Measurements from ENCODE around the gene MAP3K12. TPM values are rescaled to one million over a fixed set of nuclear protein-coding genes. Genes with fewer than 3 reads are reported as not detected.
A peak's percentile ranks its signal among the peaks of the same experiment; 100 is the strongest.

MAP3K12 gene
- total and polyA plus RNA-seq, 2 experiments from 2014 or later, result 6.6 to 17.9 TPM

- TF ChIP-seq CTCF (conservative IDR thresholded peaks at IDR 0.05; ENCODE audit: low read depth in 2 of 2) (no peak), REST (IDR thresholded peaks at IDR 0.05; ENCODE audit: unreplicated experiment) (no peak), ZNF462 (CRISPR knock-in tag; IDR thresholded peaks at IDR 0.05) (no peak), EZH2phosphoT487 (IDR thresholded peaks at IDR 0.05; ENCODE audit: unreplicated experiment) (no peak), EZH2 (IDR thresholded peaks at IDR 0.05; ENCODE audit: low read depth, unreplicated experiment) (no peak), ETS1 (IDR thresholded peaks at IDR 0.05) (no peak), CREB1 (CRISPR knock-in tag; IDR thresholded peaks at IDR 0.05; ENCODE audit: low read depth) (no peak), JUNB (IDR thresholded peaks at IDR 0.05; ENCODE audit: unreplicated experiment) (no peak), ZNF331 (CRISPR knock-in tag; IDR thresholded peaks at IDR 0.05; ENCODE audit: low read depth) (no peak), POLR2AphosphoS5 (IDR thresholded peaks at IDR 0.05; ENCODE audit: low read depth) (no peak), ZNF114 (CRISPR knock-in tag; IDR thresholded peaks at IDR 0.05) (no peak)
- Histone ChIP-seq H4K20me1 (replicated peaks; ENCODE audit: insufficient read depth) (peaks cover 64% of the 10 kb centered on the region), H3K9me2 (ENCODE audit: insufficient read depth) (no peaks in the 10 kb centered on the region), H3F3A (replicated peaks; ENCODE audit: low read depth) (peaks cover 44% of the 10 kb centered on the region), H3K79me2 (replicated peaks; ENCODE audit: insufficient read depth) (peaks cover 53% of the 10 kb centered on the region), H3K4me1 (ENCODE audit: insufficient read depth) (peaks cover 27% of the 10 kb centered on the region), H3K36me3 (ENCODE audit: insufficient read depth) (peaks cover 85% of the 10 kb centered on the region), H3K27me3 (ENCODE audit: insufficient read depth) (no peaks in the 10 kb centered on the region), H3K27ac (ENCODE audit: low read depth) (peak overlapping the region; percentile 9; the same call in 1 of the 2 replicates), H3K4me3 (no peak overlapping the region), H2AFZ (no peak overlapping the region), H3K4me2 (no peak overlapping the region)
- peaks cover 48% of the 10 kb centered on the region for H3K4me1 Mint-ChIP-seq
- H3K27me3 Mint-ChIP-seq (ENCODE audit: insufficient read depth, low read depth, poor library complexity), result peaks cover 4% of the 10 kb centered on the region
- ATAC-seq (no peak), DNase-seq (ENCODE audit: low spot score) (no peak)
- H3K9me3 Mint-ChIP-seq, result no peaks in the 10 kb centered on the region
- H3K4me3 Mint-ChIP-seq, result no peak overlapping the region
- no peak overlapping the region for H3K27ac Mint-ChIP-seq
- H3K36me3 Mint-ChIP-seq (ENCODE audit: low read depth), result peaks cover 100% of the 10 kb centered on the region
Observed at GRCh38 chr12:53474819-53475218, 24.4 kb downstream of the MAP3K12 start.

Measured in GM23338 (cell line).